Activated CD4-positive, alpha-beta T cell treated with anti-CD3 and anti-CD28 coated beads, Interleukin-2, amount 10 ng/mL, durations not matched to agents 7 days and 5 days (primary cell): Measurements from ENCODE around the gene CREBBP. TPM values are rescaled to one million over a fixed set of nuclear protein-coding genes. Genes with fewer than 3 reads are reported as not detected.

Source experiments
- CTCF ChIA-PET: fragments of 350-600 bp; sonication (Branson Sonifier 250); formaldehyde crosslinking; loops from one replicate; lab custom pipeline; 2021; ENCODE audit warnings: antibody characterized with exemption; lab: Charles Lee
- POLR2A ChIA-PET: fragments of 350-600 bp; sonication (Branson Sonifier 250); formaldehyde crosslinking; loops from one replicate; lab custom pipeline; 2021; ENCODE audit warnings: antibody characterized with exemption; lab: Charles Lee
- DNase-seq: peaks from one replicate; pipeline ENCODE4 v3.0.0-alpha.2; 2020
- H3K27ac Mint-ChIP-seq: one replicate; pipeline ENCODE4 v1.8.0; 2021; ENCODE audit warnings: mild to moderate bottlenecking, moderate library complexity, mixed read lengths
- H3K27me3 Mint-ChIP-seq: one replicate; pipeline ENCODE4 v1.8.0; 2021; ENCODE audit warnings: mixed read lengths
- H3K36me3 Mint-ChIP-seq: one replicate; pipeline ENCODE4 v1.8.0; 2021; ENCODE audit warnings: low read depth, mixed read lengths
- H3K4me1 Mint-ChIP-seq: one replicate; pipeline ENCODE4 v1.8.0; 2021; ENCODE audit warnings: mixed read lengths
- H3K4me3 Mint-ChIP-seq: one replicate; pipeline ENCODE4 v1.8.0; 2021; ENCODE audit warnings: mild to moderate bottlenecking, moderate library complexity, mixed read lengths
- H3K9me3 Mint-ChIP-seq: one replicate; pipeline ENCODE4 v1.8.0; 2021; ENCODE audit warnings: mixed read lengths
- total RNA-seq, 2 experiments: library from RNA; stranded (reverse); gene quantifications; one replicate each; pipeline ENCODE4 v1.2.3, GENCODE V29; 2021

The CREBBP gene
- total RNA-seq, 2 experiments from 2014 or later: 69.0 to 69.2 TPM

- Mint-ChIP-seq H3K27ac (no peak overlapping the region), H3K27me3 (no peaks in the 10 kb centered on the region), H3K36me3 (peaks cover 8% of the 10 kb centered on the region), H3K9me3 (no peaks in the 10 kb centered on the region), H3K4me1 (peaks cover 12% of the 10 kb centered on the region), H3K4me3 (no peak overlapping the region)
- ChIA-PET CTCF (interaction anchor here (0.6 kb wide), 1 partner anchor 44 kb away, joined by 3 read pairs; no protein-coding TSS in a partner anchor), POLR2A (no interaction called here)
- no peak for DNase-seq
These were observed 174.1 kb downstream of the CREBBP start for GRCh38 chr16:3706253-3707012.

GRCh38 chr16:3702082-3702481 lies 178.4 kb downstream of the CREBBP start:
- Mint-ChIP-seq H3K9me3 (no peaks in the 10 kb centered on the region), H3K27ac (no peak overlapping the region), H3K36me3 (peaks cover 5% of the 10 kb centered on the region), H3K4me3 (no peak overlapping the region), H3K4me1 (peaks cover 22% of the 10 kb centered on the region), H3K27me3 (no peaks in the 10 kb centered on the region)
- no peak for DNase-seq
- ChIA-PET POLR2A (no interaction called here), CTCF (interaction anchor here (0.6 to 1.6 kb wide), 4 partner anchors 11 to 67 kb away, joined by 3 to 5 read pairs (median 4); no protein-coding TSS in a partner anchor)

- DNase-seq: no peak
- POLR2A ChIA-PET: no interaction called here
- peaks cover 19% of the 10 kb centered on the region for H3K4me1 Mint-ChIP-seq
- peaks cover 2% of the 10 kb centered on the region for H3K36me3 Mint-ChIP-seq
- H3K27ac Mint-ChIP-seq: no peak overlapping the region
- no peaks in the 10 kb centered on the region for H3K9me3 Mint-ChIP-seq
- CTCF ChIA-PET: interaction anchor here (0.6 to 1.6 kb wide), 5 partner anchors 12 to 392 kb away, joined by 3 to 5 read pairs (median 3); no protein-coding TSS in a partner anchor
- no peaks in the 10 kb centered on the region for H3K27me3 Mint-ChIP-seq
- H3K4me3 Mint-ChIP-seq: no peak overlapping the region
These were observed 179.0 kb downstream of the CREBBP start for GRCh38 chr16:3701531-3701930.

- Mint-ChIP-seq H3K27me3 (no peaks in the 10 kb centered on the region), H3K27ac (peak overlapping the region; percentile 31), H3K4me1 (peaks cover 15% of the 10 kb centered on the region), H3K36me3 (peaks cover 2% of the 10 kb centered on the region), H3K9me3 (no peaks in the 10 kb centered on the region), H3K4me3 (no peak overlapping the region)
- CTCF ChIA-PET: no interaction called here
- peak; percentile 20 for DNase-seq
- POLR2A ChIA-PET: no interaction called here
These were observed 181.6 kb downstream of the CREBBP start for GRCh38 chr16:3698941-3699340.

GRCh38 chr16:3696425-3697218 lies 183.9 kb downstream of the CREBBP start:
- no peaks in the 10 kb centered on the region for H3K36me3 Mint-ChIP-seq
- DNase-seq: no peak
- H3K4me1 Mint-ChIP-seq: peaks cover 15% of the 10 kb centered on the region
- ChIA-PET POLR2A (no interaction called here), CTCF (interaction anchor here (1.0 kb wide), 1 partner anchor 85 kb away, joined by 4 read pairs; the partner anchor contains the start of gene SLX4)
- H3K4me3 Mint-ChIP-seq: no peak overlapping the region
- no peaks in the 10 kb centered on the region for H3K27me3 Mint-ChIP-seq
- no peaks in the 10 kb centered on the region for H3K9me3 Mint-ChIP-seq
- H3K27ac Mint-ChIP-seq: no peak overlapping the region

GRCh38 chr16:3695610-3696369 lies 184.7 kb downstream of the CREBBP start:
- Mint-ChIP-seq H3K27me3 (no peaks in the 10 kb centered on the region), H3K36me3 (no peaks in the 10 kb centered on the region), H3K9me3 (no peaks in the 10 kb centered on the region), H3K27ac (no peak overlapping the region), H3K4me1 (peaks cover 18% of the 10 kb centered on the region), H3K4me3 (no peak overlapping the region)
- CTCF ChIA-PET: interaction anchor here (0.6 to 1.0 kb wide), 3 partner anchors 84 to 558 kb away, joined by 3 to 4 read pairs (median 3); partner anchors contain the start of gene SLX4
- POLR2A ChIA-PET: no interaction called here
- DNase-seq: no peak

- Mint-ChIP-seq H3K27me3 (no peaks in the 10 kb centered on the region), H3K4me3 (no peak overlapping the region), H3K27ac (no peak overlapping the region), H3K9me3 (no peaks in the 10 kb centered on the region), H3K36me3 (peaks cover 4% of the 10 kb centered on the region), H3K4me1 (peaks cover 16% of the 10 kb centered on the region)
- ChIA-PET POLR2A (no interaction called here), CTCF (interaction anchor here (0.7 kb wide), 1 partner anchor 67 kb away, joined by 3 read pairs; no protein-coding TSS in a partner anchor)
- DNase-seq: no peak
These were observed 186.5 kb downstream of the CREBBP start for GRCh38 chr16:3694051-3694450.

- ChIA-PET CTCF (interaction anchor here (0.6 to 1.4 kb wide), 6 partner anchors 8 to 1265 kb away, joined by 3 to 6 read pairs (median 3); partner anchors contain the start of gene TRAP1), POLR2A (no interaction called here)
- H3K27ac Mint-ChIP-seq: no peak overlapping the region
- H3K27me3 Mint-ChIP-seq: no peaks in the 10 kb centered on the region
- H3K9me3 Mint-ChIP-seq: no peaks in the 10 kb centered on the region
- no peak for DNase-seq
- peaks cover 10% of the 10 kb centered on the region for H3K4me1 Mint-ChIP-seq
- H3K4me3 Mint-ChIP-seq: no peak overlapping the region
- peaks cover 14% of the 10 kb centered on the region for H3K36me3 Mint-ChIP-seq
These were observed 188.8 kb downstream of the CREBBP start for GRCh38 chr16:3691761-3692160.

GRCh38 chr16:3690980-3691720 lies 189.4 kb downstream of the CREBBP start:
- ChIA-PET POLR2A (no interaction called here), CTCF (interaction anchor here (0.7 to 1.4 kb wide), 7 partner anchors 9 to 182 kb away, joined by 3 to 6 read pairs (median 3); partner anchors contain the start of gene TRAP1)
- H3K4me1 Mint-ChIP-seq: peaks cover 10% of the 10 kb centered on the region
- H3K9me3 Mint-ChIP-seq: no peaks in the 10 kb centered on the region
- DNase-seq: no peak
- H3K36me3 Mint-ChIP-seq: peaks cover 15% of the 10 kb centered on the region
- H3K27me3 Mint-ChIP-seq: no peaks in the 10 kb centered on the region
- no peak overlapping the region for H3K4me3 Mint-ChIP-seq
- H3K27ac Mint-ChIP-seq: no peak overlapping the region

- Mint-ChIP-seq H3K27ac (peak overlapping the region; percentile 46), H3K9me3 (no peaks in the 10 kb centered on the region), H3K4me3 (no peak overlapping the region), H3K4me1 (peaks cover 9% of the 10 kb centered on the region), H3K36me3 (peaks cover 21% of the 10 kb centered on the region), H3K27me3 (no peaks in the 10 kb centered on the region)
- POLR2A ChIA-PET: no interaction called here
- CTCF ChIA-PET: interaction anchor here (0.8 to 1.4 kb wide), 5 partner anchors 9 to 23 kb away, joined by 3 to 6 read pairs (median 3); no protein-coding TSS in a partner anchor
- DNase-seq: peak; percentile 86
These were observed 190.0 kb downstream of the CREBBP start for GRCh38 chr16:3690470-3690928.

- no peak for DNase-seq
- Mint-ChIP-seq H3K27me3 (no peaks in the 10 kb centered on the region), H3K27ac (no peak overlapping the region), H3K4me3 (no peak overlapping the region), H3K36me3 (peaks cover 25% of the 10 kb centered on the region), H3K4me1 (peaks cover 8% of the 10 kb centered on the region), H3K9me3 (no peaks in the 10 kb centered on the region)
- ChIA-PET CTCF (interaction anchor here (0.8 to 1.0 kb wide), 3 partner anchors 12 to 27 kb away, joined by 3 read pairs; no protein-coding TSS in a partner anchor), POLR2A (no interaction called here)
These were observed 190.8 kb downstream of the CREBBP start for GRCh38 chr16:3689731-3690130.
